HEK293T (cell line): ENCODE data around the gene NLRP4.

Source experiments
- CTCF ChIA-PET: fragments of 350-600 bp; formaldehyde crosslinking; extraction: SDS; loops from one replicate; lab custom pipeline; 2021; ENCODE audit warnings: antibody characterized with exemption, inconsistent platforms; lab: Yijun Ruan, JAX
- POLR2A ChIA-PET: fragments of 350-600 bp; formaldehyde crosslinking; extraction: SDS; loops from one replicate; lab custom pipeline; 2020; ENCODE audit warnings: antibody characterized with exemption, inconsistent platforms; lab: Yijun Ruan, JAX
- DNase-seq: peaks from one replicate; pipeline ENCODE4 v3.0.0; 2012; ENCODE audit warnings: mixed read lengths; ENCODE audit errors: extremely low spot score
- ARNT ChIP-seq: fragments of 450-650 bp; IDR thresholded peaks from 2 replicates; pipeline ENCODE4 v1.6.1; 2017; ENCODE audit warnings: mild to moderate bottlenecking
- BHLHE40 ChIP-seq: fragments of 450-650 bp; IDR thresholded peaks from 2 replicates; pipeline ENCODE4 v1.6.1; 2016; ENCODE audit warnings: mild to moderate bottlenecking, moderate library complexity, borderline replicate concordance
- CTBP1 ChIP-seq: fragments of 450-650 bp; IDR thresholded peaks from 2 replicates; pipeline ENCODE4 v1.6.1; 2016; ENCODE audit warnings: borderline replicate concordance
- ELF4 ChIP-seq: fragments of 450-650 bp; IDR thresholded peaks from 2 replicates; pipeline ENCODE4 v1.6.1; 2017; ENCODE audit warnings: antibody characterized with exemption
- FOXA1 ChIP-seq: fragments of 450-650 bp; IDR thresholded peaks from 2 replicates; pipeline ENCODE4 v1.6.1; 2016; ENCODE audit warnings: mild to moderate bottlenecking
- FOXK2 ChIP-seq: fragments of 450-650 bp; IDR thresholded peaks from 2 replicates; pipeline ENCODE4 v1.6.1; 2016; ENCODE audit warnings: mild to moderate bottlenecking
- FOXM1 ChIP-seq: fragments of 450-650 bp; IDR thresholded peaks from 2 replicates; pipeline ENCODE4 v1.6.1; 2017; ENCODE audit warnings: mild to moderate bottlenecking, borderline replicate concordance
- HDGF ChIP-seq: fragments of 450-650 bp; IDR thresholded peaks from 2 replicates; pipeline ENCODE4 v1.6.1; 2017; ENCODE audit warnings: antibody characterized with exemption, borderline replicate concordance
- L3MBTL2 ChIP-seq: fragments of 450-650 bp; conservative IDR thresholded peaks from 2 replicates; pipeline ENCODE4 v1.6.1; 2016; ENCODE audit warnings: mild to moderate bottlenecking
- LEF1 ChIP-seq: fragments of 450-650 bp; IDR thresholded peaks from 2 replicates; pipeline ENCODE4 v1.6.1; 2017; ENCODE audit warnings: mild to moderate bottlenecking, borderline replicate concordance
- NFRKB ChIP-seq: fragments of 450-650 bp; IDR thresholded peaks from 2 replicates; pipeline ENCODE4 v1.6.1; 2016; ENCODE audit warnings: mild to moderate bottlenecking, moderate library complexity
- SP1 ChIP-seq: fragments of 450-650 bp; IDR thresholded peaks from 2 replicates; pipeline ENCODE4 v1.6.1; 2017
- SUZ12 ChIP-seq: fragments of 450-650 bp; IDR thresholded peaks from 2 replicates; pipeline ENCODE4 v1.6.1; 2016; ENCODE audit warnings: mild to moderate bottlenecking
- TARDBP ChIP-seq: fragments of 450-650 bp; IDR thresholded peaks from 2 replicates; pipeline ENCODE4 v1.6.1; 2016
- ZNF384 ChIP-seq: fragments of 450-650 bp; IDR thresholded peaks from 2 replicates; pipeline ENCODE4 v1.6.1; 2016
- TF ChIP-seq, protein P1 (sequence below): fragments of 450-650 bp; IDR thresholded peaks from 2 replicates; pipeline ENCODE4 v1.6.1; 2016

The NLRP4 gene

DNA sequence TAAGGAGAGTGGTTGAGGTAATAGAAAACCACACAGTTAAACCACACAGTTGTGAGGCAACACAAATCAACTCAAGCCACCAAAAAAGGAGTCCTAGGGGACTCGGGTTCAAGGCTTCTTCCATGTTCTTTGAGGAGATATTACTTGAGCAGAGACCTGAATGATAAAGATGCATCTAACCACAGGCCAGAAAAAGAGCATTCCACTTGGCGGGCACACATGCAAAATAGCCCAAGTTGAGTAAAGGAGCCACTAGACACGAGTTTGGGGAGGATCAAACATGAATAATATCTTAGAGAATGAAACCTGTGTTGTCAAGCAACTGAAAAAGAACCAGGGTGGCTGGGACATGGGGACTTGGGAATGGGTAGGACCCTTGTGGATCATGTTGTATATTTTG is 30.2 kb downstream of the NLRP4 start:
- TF ChIP-seq HDGF (no peak), TARDBP (no peak), CTBP1 (no peak), FOXK2 (no peak), L3MBTL2 (no peak)
- ChIA-PET POLR2A (no interaction called here), CTCF (no interaction called here)
- no peak for DNase-seq

DNA sequence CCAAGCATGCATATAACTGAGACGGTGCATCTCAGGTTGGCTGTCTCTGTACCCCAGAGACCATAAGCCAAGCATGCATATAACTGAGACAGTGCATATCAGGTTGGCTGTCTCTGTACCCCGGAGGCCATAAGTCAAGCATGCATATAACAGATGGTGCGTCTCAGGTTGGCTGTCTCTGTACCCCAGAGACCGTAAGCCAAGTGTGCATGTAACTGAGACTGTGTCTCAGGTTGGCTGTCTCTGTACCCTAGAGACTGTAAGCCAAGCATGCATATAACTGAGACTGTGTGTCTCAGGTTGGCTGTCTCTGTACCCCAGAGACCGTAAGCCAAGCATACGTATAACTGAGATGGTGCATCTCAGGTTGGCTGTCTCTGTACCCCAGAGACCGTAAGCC is 30.8 kb downstream of the NLRP4 start:
- no peak for DNase-seq
- CTCF ChIA-PET, result no interaction called here
- POLR2A ChIA-PET, result no interaction called here
- TF ChIP-seq ZNF384 (no peak), FOXM1 (no peak), FOXA1 (no peak), SP1 (no peak), LEF1 (no peak), L3MBTL2 (no peak), TARDBP (no peak), BHLHE40 (no peak), HDGF (no peak), FOXK2 (no peak), NFRKB (no peak), ELF4 (no peak), CTBP1 (no peak), ARNT (no peak), SUZ12 (no peak)
- TF ChIP-seq, protein P1, sequence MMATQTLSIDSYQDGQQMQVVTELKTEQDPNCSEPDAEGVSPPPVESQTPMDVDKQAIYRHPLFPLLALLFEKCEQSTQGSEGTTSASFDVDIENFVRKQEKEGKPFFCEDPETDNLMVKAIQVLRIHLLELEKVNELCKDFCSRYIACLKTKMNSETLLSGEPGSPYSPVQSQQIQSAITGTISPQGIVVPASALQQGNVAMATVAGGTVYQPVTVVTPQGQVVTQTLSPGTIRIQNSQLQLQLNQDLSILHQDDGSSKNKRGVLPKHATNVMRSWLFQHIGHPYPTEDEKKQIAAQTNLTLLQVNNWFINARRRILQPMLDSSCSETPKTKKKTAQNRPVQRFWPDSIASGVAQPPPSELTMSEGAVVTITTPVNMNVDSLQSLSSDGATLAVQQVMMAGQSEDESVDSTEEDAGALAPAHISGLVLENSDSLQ, result no peak

DNA sequence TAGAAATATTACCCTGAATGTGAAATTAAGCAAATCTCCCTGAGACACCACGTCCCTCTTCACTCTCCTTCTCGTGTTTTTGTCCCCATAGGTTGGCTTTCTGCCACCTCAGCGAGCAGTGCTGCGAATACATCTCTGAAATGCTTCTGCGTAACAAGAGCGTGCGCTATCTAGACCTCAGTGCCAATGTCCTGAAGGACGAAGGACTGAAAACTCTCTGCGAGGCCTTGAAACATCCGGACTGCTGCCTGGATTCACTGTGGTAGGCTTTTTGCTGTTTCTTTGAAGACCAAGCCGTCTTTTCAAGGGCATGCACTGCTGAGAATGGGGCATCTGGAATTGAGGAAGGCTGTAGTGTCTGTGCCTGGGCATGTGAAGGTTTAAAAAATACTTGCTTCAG is 34.4 kb downstream of the NLRP4 start:
- no peak for DNase-seq
- CTCF ChIA-PET, result no interaction called here
- POLR2A ChIA-PET, result no interaction called here
- TF ChIP-seq, protein P1, result no peak

DNA sequence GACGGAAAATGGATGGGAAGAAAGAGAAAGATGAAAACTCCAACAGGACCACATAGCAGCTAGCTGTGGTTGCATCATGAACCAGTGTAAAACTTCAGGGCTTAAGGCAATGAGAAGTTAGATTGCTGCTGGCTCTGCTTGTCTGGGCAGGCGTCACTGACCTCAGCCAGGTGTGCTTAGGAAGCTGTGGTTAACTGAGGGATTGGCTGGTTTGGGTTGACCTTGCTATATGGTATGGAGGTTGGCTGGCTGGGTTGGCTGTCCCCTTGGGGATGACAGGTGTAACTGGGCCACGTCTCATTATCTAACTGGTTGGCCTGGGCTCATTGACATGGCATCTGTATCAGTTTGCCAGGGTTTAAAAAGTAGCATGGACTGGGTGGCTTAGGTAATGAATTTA is 40.9 kb downstream of the NLRP4 start:
- no peak for DNase-seq
- POLR2A ChIA-PET, result no interaction called here
- CTCF ChIA-PET, result no interaction called here
- TF ChIP-seq FOXK2, result no peak
- no peak for TF ChIP-seq SUZ12
- no peak for TF ChIP-seq L3MBTL2
- no peak for TF ChIP-seq HDGF
- TF ChIP-seq FOXA1, result no peak
- TF ChIP-seq BHLHE40, result no peak
- TF ChIP-seq NFRKB, result no peak
- no peak for TF ChIP-seq ELF4
- TF ChIP-seq, protein P1, result no peak
- TF ChIP-seq LEF1, result no peak

DNA sequence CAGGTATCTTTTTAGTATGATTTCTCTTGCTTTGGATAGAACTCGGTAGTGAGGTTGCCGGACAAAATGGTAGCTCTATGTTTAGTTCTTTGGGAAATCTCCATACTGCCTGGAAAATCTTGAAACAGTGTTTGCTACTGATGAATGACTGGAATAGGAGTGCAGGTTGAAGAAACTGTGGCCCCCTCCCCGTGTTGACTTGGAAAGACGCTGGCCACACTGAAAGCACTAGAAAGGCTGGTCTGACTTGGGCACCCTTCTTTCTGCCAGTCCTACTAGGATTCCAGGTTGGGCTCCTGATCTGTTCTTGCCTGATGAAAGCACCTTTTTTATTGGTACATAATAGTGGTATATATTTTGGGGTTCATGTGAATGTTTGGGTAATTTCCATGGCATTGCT is 46.3 kb downstream of the NLRP4 start:
- TF ChIP-seq SP1, result no peak
- TF ChIP-seq FOXM1, result no peak
- no peak for TF ChIP-seq LEF1
- TF ChIP-seq, protein P1, result no peak
- TF ChIP-seq FOXA1, result no peak
- TF ChIP-seq ARNT, result no peak
- TF ChIP-seq ELF4, result no peak
- DNase-seq, result no peak
- CTCF ChIA-PET, result no interaction called here
- POLR2A ChIA-PET, result no interaction called here

DNA sequence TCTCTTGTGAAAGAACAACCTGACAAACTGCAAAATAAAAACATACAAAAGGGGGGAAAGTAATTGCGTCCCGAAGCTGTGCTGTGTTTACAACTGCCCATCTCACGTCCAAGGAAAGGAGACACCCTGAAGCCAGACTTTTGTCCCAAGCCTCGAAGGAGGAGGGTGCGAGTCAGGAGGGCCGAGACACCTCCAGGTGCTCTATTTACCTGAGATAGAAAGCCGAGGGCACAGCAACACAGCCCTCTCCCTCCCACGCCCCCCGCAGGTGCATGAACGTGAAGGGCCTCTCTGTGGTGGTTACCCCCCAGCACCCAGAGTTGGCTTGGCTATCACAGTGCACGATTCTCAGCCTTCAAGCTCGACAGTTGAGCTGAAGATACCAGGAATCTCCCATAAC is 62.6 kb downstream of the NLRP4 start:
- POLR2A ChIA-PET, result no interaction called here
- DNase-seq, result no peak
- TF ChIP-seq FOXK2 (no peak), LEF1 (no peak), TARDBP (no peak), NFRKB (no peak), L3MBTL2 (no peak), FOXM1 (no peak), ELF4 (no peak), FOXA1 (no peak), ZNF384 (no peak), SP1 (no peak), CTBP1 (no peak), HDGF (no peak), BHLHE40 (no peak), SUZ12 (no peak), ARNT (no peak)
- TF ChIP-seq, protein P1, result no peak
- CTCF ChIA-PET, result no interaction called here
